HG03558 (cell line): Measurements from ENCODE around the gene LLPH.
A peak's percentile ranks its signal among the peaks of the same experiment; 100 is the strongest.

Experiments used
- ATAC-seq: cut with Tn5 transposase; IDR thresholded peaks from one replicate; pipeline ENCODE4 v1.9.1; 2021; ENCODE audit warnings: moderate number of reproducible peaks; ENCODE audit not compliant: unreplicated experiment; ENCODE audit errors: extremely low read depth

Gene LLPH

DNA sequence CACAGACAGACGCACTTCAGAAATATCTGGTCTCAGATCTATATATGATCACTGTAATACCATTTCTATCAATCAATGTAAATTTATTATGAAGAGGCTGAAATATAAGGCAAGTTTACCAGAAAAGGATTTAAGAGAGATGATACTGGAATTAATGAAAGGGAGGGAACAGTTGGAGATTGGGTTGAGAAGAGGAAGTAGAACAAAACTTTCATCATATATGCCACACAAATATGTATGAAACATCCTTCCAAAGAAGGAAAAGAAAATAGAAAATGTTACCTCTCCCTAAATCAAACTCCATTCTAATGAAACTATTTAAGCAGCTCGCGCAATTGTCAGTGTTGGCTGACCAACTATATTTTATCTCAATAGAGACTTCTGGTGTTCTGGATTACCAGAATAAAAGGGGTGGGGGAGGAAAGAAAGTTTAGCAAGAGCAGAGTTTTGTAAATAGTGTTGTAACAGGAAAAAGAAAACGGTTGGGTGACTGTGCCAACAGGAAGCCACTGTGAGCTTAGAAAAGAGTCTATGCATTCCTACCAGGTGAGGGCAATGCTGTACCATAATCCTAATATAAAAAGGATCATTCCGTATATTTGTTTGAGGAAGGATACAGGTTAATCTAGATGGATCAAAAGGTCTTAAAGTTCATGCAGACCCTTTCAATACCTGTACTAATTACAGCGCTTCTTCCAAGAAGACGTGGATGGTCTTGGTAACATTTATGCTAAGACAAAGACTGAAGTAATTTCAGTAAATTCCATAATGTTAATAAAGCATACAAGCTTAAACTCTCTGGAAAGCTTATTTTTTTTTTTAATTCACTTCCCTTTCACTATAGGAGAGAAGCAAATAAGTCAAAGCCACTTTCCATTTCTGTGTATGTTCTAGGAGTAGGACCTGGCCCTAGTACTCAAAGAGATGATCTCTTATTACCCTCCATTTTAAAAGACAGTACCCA lies 14.5 kb upstream of the LLPH start:
- ATAC-seq = no peak

DNA sequence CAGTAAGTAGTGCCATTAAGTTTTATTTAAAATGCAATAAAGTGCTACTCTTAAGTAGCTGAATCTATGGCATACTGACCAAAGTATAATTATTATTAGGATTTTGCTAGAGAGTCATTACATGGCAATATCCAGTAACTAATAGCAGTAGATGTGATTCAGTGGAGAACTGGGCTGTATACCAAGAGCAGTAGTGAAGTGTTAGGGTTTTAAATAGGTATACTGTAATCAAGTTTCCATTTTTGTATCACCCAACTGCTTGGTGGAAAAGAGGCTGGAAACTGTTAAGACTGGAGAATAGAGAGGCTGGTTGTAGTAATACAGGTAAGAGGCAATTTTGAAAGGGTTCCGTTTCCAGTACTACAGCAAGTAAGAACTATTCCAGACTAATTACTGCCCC lies 13.3 kb upstream of the LLPH start:
- no peak for ATAC-seq

DNA sequence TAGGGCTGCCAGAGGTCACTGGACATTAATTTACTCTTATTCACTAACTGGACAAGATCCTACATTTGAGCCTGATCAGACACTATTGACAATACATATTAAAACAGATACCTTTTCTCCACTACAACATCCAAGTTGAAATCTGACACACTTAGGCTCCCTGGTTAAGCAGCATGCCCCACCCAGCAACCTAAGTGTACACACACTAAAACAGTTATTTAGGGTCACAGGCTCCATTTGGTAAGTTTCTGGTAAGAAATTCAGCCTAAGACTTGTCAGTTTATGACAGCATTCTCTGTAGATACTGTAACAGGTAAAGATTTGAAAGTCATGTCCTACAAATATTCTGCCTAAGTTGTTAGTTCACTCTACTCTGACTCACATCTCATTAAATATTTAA lies 12.3 kb upstream of the LLPH start:
- ATAC-seq = no peak

DNA sequence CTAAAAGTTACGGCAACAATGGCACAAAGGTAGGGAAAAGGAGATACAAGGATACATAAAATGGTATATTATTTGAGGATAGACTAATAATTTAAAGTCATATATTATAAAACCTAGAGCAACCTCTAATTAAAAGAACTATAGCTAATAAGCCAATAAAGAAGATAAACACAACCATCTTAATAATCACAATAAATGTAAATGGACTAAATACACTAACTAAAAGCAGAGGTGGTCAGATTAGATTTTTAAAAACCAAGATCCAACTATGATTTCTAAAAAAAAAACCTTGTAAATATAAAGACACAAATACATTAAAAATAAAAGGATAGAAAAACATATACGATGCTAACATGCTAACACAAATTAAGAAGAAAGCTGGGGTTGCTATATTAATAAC lies 10.7 kb upstream of the LLPH start:
- ATAC-seq = no peak

DNA sequence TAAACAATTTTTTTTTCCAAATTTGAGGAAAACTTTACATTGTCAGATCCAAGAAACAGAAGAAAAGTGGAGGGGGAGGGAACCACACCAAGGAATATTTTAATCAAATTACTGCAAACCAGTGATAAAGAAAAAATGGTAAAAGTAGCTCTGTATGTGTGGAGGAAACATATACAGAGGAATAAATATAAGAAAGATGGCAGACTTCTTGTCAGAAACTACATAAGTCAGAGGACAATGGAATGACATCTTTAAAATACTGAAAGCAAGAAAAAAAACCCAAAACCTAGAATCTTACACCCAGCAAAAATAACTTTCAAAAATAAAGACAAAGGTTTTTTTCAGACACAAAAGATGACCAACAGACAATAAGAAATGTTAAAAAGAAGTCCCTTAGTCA lies 10.2 kb upstream of the LLPH start:
- ATAC-seq = no peak

DNA sequence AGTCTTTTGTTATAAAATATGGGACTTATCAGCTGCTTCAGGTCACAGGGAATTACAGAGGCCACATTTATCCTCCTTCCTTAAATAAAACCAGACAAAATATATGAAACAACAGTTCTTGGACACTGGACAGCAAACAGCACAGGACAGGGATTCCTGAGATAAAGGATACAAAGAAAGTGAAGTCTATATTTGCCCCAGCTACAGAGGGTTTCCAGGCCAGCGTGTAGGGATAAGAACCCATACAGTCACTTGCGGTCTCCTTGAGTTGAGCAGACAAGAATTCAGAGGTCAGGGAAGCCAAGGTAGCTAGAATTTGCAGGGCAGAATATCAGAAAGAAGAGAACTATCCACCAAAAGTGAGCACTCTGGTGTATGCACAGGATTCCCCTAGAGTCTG lies 8.8 kb upstream of the LLPH start:
- no peak for ATAC-seq

DNA sequence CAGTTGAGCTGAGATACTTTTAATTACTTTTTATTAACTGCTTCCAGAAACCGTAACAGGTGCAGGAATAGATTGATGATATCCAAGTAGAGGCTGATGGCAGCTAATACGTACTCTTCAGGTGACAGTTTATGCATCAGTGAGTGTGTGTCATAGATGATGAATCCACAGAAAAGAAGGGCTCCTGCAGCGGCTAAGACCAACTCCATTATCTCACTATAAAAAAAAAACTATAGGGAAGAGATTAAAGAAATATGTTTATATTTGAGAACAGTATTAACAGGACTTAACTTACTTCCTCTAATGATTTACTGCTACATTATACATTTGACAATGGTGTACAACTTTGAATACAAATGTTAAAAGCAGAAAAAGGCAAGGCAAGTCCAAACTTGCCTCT lies 7.4 kb upstream of the LLPH start:
- no peak for ATAC-seq

DNA sequence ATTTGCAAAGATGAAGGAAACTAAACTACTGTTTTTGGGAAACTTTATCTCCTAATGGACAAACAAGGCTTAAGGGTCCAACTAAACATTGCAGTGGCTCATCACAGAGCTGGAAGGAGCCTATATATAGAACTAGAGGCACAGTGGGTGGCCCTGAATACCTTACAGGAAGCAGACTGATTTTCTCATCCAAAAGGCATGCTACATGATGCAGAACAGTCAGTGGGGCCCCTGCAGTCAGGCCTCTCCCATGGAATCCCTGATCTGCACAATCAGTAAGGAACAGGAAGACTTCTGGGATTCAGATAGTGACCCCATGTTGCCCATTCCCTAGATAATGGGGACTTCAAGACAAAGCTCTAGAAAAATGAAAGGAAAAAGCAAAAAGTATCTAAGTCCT lies 1.9 kb upstream of the LLPH start:
- no peak for ATAC-seq

DNA sequence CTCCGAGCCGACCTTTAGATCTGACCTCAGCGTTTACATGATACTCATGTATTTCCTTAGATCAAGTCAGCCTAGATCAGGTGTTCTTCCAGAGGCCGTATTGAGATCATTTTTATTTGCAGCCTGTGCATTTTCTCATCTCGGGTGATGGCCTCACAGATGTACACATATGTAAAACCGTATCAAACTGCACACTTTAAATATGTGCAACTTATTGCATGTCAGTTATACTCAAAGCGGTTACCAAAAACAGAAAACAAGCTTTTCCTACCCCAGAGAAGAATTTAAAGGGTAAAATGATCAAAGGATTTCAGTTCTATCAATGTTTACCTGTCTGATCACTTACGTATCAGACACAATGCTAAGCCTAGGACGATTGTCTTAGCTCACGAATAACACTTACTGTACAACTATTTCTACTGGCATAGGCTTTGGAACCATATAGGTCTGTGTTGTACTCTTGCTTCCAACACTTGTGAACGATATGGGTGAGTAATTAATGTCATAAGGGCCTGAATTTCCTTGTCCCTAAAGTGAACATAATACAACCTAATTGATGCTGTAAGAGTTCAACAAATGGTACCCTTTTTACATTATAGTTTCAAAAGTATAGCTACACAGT lies 628 bp upstream of the LLPH start:
- peak; percentile 4 for ATAC-seq

DNA sequence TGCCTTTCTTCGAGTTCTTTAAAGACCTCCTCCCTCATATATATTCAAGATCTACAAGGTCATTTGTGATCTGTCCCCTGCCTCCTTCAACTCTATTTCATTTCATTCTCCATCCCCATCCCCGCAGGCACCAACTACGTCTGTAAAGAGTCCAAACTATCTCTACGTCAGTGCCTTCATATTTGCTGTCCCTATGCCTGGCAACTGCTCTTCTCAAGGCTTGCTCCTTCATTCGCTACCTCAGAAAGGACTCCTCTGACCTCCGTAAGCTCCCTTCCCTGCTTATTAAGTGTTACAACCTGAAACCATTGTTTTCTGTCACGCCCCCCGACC lies 650 bp downstream of the LLPH start:
- ATAC-seq = no peak

DNA sequence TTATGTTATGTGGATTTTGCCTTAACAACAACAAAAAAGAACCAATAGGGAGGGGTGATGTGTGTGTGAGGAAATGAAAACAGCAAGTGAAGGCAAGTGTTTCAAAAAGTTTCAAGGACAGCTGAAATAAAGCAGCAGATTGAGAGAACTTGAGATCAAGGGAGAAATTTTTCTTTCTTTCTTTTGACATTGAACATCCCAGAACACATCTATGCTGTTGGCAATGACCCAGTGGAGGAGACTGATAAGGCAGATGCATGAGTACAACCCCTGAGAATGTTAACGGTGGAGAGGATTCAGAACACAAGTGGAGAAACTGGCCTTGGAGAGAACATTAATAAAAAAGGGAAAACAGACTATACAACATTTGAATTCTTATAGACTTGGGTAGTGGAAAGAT lies 2.9 kb downstream of the LLPH start:
- ATAC-seq = no peak

DNA sequence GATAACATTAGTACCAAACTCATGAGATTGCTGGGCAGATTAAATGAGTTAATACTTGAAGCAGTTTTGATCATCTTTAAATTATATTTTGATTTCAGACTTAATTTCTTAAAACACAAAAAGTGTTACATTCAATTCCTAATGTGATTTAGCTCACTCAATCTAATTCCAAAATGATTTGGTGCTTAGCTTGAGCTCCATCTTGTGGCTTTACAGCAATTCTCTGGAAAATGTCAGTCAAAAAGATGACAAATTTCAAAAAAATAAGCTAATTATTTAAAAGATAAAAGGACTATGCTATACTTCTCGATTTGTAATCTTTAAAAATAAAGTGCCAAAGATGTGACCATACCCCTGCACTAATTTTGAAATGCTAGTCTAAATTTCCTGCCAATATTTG lies 10.1 kb downstream of the LLPH start:
- no peak for ATAC-seq

DNA sequence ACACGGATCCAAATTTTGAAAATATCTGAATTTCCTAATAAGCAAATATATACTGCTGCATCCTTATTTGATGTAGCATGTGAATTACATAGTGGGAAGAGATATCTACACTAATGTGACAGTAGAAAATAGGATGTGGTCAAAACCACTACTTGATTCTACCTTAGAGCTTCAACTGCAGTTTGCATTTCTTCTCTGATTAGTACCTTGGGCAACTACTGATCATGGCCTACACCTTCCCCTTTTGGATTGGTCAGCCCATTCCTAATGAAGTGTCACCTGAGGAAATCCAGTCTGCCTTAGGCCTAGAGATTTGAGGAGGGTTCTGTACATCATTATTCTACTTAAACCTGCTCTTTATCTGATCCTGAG lies 10.7 kb downstream of the LLPH start:
- ATAC-seq = no peak

DNA sequence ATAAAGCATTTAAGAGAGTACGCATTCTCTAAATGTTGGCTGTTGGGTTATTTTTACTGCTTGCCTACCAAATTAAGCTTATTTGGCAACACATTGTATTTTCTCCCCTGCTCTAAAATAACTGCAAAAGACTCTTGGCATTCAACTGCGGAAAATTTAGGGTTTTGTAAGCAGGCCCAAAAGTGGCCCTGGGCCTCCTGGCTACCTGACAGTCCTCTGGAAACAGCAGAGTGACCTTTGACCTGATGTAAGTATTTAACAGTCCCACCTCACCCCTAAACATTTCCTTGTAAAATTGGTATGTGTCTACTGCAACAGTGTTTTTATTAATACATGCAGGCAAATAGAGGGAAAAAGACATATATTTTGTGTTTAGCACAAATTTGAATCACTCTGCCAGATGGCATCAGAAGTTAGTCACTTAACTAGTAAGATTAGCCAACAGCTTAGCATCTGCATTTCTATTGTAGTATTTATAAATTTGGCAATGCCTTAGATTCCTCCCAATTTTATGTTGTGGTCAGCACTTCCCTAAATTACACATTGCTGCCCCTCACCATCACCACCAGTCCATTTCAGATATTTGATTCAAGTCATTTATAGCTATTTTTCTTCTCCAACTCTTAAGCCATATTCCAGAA lies 11.2 kb downstream of the LLPH start:
- ATAC-seq = no peak

DNA sequence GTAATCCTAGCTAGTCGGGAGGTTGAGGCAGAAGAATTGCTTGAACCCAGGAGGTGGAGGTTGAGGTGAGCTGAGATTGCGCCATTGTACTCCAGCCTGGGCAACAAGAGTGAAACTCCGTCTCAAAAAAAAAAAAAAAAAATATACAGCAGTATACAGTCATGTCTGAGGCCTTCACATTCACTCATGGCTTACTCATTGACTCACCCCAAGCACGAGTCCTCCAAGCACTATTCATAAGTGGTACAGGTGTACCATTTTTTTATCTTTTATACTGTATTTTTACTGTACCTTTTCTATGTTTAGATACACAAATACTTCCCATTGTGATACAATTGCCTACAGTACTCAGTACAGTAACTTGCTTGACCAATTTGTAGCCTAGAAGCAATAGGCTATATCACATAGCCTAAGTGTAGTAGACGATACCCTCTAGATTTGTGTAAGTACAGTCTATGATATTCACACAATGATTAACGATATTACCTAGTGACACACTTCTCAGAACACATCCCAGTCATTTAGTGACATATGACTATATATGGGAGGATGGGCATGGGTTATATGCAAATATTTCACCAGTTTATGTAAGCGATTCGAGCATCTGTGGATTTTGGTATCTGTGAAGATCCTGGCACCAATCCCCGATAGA lies 12.2 kb downstream of the LLPH start:
- no peak for ATAC-seq

DNA sequence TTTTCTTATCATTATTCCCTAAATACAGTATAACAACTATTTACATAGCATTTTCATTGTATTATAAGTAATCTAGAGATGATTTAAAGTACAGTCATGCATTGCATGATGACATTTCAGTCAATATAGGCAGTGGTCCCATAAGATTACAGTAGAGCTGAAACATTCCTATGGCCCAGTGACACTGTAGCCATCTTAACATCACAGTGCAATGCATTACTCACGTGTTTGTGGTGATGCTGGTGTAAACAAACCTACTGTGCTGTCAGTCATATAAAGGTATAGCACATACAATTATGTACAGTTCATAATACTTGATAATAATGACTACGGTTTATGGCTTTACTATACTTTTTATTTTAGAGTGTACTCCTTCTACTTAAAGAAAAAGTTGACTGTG lies 13.3 kb downstream of the LLPH start:
- ATAC-seq = no peak

DNA sequence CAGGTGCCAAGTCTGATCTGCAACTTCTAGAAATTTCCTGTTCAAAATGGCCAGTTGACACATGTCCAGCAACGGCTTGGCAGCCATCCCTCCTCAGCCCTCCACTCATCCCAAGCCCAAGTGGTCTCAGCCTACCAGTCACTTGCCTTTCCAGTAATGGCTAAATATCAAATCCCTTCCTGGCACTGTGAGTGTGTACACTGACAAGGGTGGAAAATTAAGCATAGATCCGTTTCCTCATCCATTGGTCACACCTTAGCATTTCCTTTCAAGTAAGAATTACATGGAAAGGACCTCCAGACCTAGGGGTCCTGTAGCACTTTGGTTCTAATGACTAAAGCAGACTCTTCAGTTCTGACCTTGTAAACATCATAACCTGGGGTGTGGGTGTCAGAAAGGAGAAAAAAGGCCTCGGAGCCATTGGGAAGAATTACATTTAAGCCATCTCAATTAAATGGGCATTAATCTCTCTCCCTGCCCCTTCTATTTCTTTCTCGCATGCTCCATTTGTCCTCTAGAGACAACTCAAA lies 15.4 kb downstream of the LLPH start:
- ATAC-seq = no peak

DNA sequence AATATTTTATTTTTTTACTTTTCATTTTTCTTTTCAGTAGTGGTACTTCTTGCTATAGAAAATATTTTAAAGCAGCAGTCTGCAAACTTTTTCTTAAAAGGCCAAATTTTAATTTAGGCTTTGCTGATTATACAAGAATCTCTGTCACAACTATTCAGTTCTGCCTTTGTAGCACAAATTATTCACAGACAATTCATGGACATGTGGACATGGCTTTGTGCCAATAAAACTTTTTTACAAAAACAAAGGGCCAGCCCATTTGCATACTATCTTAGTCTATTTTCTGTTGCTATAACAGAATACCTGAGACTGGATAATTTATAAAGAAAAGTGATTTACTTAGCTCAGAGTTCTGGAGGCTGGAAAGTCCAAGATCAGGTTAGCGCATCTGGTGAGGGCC lies 17.1 kb downstream of the LLPH start:
- ATAC-seq = no peak

DNA sequence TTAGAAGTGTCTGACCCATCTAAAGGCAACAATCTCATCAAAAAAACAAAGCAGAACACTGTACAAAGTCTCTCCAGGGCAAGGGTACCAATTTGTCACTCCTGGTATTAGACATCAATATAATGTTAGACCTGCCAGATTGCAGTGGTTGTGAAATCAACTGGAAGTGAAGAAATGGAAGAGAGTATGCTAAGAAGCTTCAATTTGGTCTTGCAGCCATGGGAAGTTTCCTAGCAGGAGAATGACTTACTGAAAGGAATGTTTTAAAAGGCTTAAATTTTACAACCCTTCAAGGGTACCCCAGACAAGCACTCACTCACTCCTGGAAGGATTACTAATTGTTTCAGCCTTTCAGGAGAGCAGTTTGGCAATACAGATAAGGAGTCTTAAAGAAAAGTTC lies 18.9 kb downstream of the LLPH start:
- ATAC-seq = no peak

DNA sequence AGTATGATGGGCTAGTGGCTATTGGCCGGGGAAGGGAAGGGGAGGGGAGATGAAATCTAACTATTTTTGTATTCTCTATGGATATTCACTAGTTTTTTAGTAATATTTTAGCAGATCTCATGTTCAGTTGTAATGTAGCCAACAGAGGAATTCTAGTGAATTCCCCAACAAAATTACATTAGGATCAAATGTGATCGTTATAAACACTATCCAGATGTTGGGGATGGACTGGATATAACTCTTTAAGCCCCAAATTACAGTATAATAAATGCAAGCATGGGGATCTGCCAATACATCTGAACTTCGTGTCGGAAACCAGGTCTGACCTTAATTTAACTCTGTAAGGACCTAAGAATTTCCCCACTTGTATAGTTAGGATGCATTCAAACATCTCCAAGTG lies 21.5 kb downstream of the LLPH start:
- ATAC-seq = no peak

DNA sequence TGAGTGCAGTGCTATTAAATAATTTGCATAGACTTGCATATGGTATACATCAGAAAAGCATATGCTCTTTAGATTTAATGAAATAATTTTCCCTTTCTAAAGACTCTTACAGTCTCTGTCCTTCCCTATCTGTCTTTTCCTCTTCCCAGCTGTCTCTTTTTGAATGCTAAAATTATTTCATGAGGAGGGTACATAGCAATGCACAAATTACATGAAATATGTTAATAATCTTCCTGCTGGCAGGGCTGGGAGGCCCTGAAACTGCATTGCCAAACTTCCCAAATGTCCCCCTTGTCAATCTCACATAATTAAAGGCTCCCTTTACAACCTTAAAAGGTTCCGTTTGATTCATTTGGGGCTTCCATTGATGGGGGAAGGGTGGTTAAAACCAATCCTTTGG lies 22.2 kb downstream of the LLPH start:
- ATAC-seq = no peak
